ENCODE results near the gene SLC25A21.

DNA sequence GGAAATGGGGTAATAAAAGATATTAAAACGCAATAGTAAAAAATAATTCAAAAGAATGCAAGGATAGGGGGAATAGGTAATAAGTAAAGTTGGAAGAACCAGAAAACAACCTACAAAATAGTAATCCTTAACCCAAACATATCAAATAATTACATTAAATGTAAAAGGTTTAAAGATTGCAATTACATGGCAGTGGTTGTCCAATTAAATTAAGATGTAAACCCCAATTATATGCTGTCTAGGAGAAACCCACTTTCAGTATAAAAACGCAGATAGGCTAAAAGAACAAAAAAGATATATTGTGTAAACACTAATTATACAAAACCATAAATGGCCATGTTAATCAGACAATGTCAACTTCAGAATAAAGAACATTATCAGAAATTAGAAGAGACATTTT is 247.3 kb downstream of the SLC25A21 start:
- TF ChIP-seq POLR2A (IDR thresholded peaks at IDR 0.05; ENCODE audit: low read depth, low read length) (no peak), POLR2AphosphoS5 (IDR thresholded peaks at IDR 0.05; ENCODE audit: low read depth, low read length) (no peak)
